ENCODE measurements around the gene OPN4. TPM values are rescaled to one million over a fixed set of nuclear protein-coding genes. Genes with fewer than 3 reads are reported as not detected.

Gene OPN4
- total and polyA plus RNA-seq, 2 donors (not counting 3 experiments of a cell fraction or from before 2014, with no cell fraction given) = not detected

GRCh38 chr10:86699991-86700840 lies 45.9 kb downstream of the OPN4 start:
- Histone ChIP-seq H4K20me1 (replicated peaks; ENCODE audit: control insufficient read depth, extremely low read depth, insufficient read depth, low read length) (no peaks in the 10 kb centered on the region), H3K36me3 (ENCODE audit: control insufficient read depth in 2 of 2, extremely low read depth in 1 of 2, insufficient read depth in 2 of 2, low read length in 2 of 2) (no peaks in the 10 kb centered on the region), H3K9me3 (replicated peaks; ENCODE audit: control insufficient read depth, insufficient read depth, low read length) (no peaks in the 10 kb centered on the region), H3K9ac (replicated peaks; ENCODE audit: extremely low read depth, insufficient read depth, low read length) (no peak overlapping the region), H2AFZ (ENCODE audit: low read depth, low read length) (no peak overlapping the region), H3K9me1 (replicated peaks; ENCODE audit: control insufficient read depth, extremely low read depth, insufficient read depth, low read length) (no peaks in the 10 kb centered on the region), H3K4me3 (replicated peaks in 1 of 3; ENCODE audit: insufficient read depth in 1 of 3, low read depth in 1 of 3, low read length in 3 of 3) (no peak overlapping the region), H3K27ac (ENCODE audit: insufficient read depth, low read depth, low read length) (no peak overlapping the region), H3K4me1 (ENCODE audit: control insufficient read depth, extremely low read depth, insufficient read depth, low read length) (no peaks in the 10 kb centered on the region), H3K79me2 (ENCODE audit: control insufficient read depth, insufficient read depth, low read length) (no peaks in the 10 kb centered on the region), H3K27me3 (ENCODE audit: control insufficient read depth in 2 of 2, insufficient read depth in 2 of 2, low read length in 2 of 2) (peaks cover 26 to 57% of the 10 kb centered on the region in 2 experiments), H3K4me2 (ENCODE audit: insufficient read depth, low read length) (no peak overlapping the region)
- DNase-seq (ENCODE audit: low read depth, low spot score) (no peak), FAIRE-seq (no peak)
- POLR2A ChIA-PET = interaction anchor here (0.5 kb wide), 1 partner anchor 48 kb away, joined by 3 read pairs; no protein-coding TSS in a partner anchor
- CTCF ChIA-PET = interaction anchor here (0.9 to 1.9 kb wide), 6 partner anchors 12 to 201 kb away, joined by 3 to 12 read pairs (median 4); no protein-coding TSS in a partner anchor
- TF ChIP-seq FOS (IDR thresholded peaks at IDR 0.05; ENCODE audit: borderline replicate concordance, insufficient read depth, low read length) (no peak), POLR2AphosphoS5 (IDR thresholded peaks at IDR 0.05; ENCODE audit: insufficient read depth, low read depth, low read length) (no peak), EZH2 (IDR thresholded peaks at IDR 0.05; ENCODE audit: borderline replicate concordance, low read depth, low read length, severe bottlenecking) (no peak), GATA2 (IDR thresholded peaks at IDR 0.05; ENCODE audit: insufficient read depth, insufficient read length, low read depth, low read length) (no peak), POLR2A (IDR thresholded peaks at IDR 0.05; ENCODE audit: low read depth, low read length) (no peak), CTCF (IDR thresholded peaks at IDR 0.05; ENCODE audit: extremely low read depth in 1 of 2, insufficient read depth in 1 of 2, low read depth in 1 of 2, low read length in 2 of 2) (no peak), MYC (IDR thresholded peaks at IDR 0.05; ENCODE audit: low read depth, low read length) (no peak), JUN (IDR thresholded peaks at IDR 0.05; ENCODE audit: borderline replicate concordance, insufficient read depth, insufficient read length, low read depth) (no peak), MAX (IDR thresholded peaks at IDR 0.05; ENCODE audit: insufficient read depth, insufficient read length) (no peak)
- intact Hi-C loops (cut with micrococcal nuclease) (no loop called here), dilution Hi-C loops (cut with MboI; ENCODE audit: extremely low pct_ligation_motif_present, low sequenced_read_pairs) (no loop called here)
- BruUV-seq (replicated peaks) = no TSS peak

Data from endothelial cell of umbilical vein (primary cell).